ENCODE measurements around the gene OR5AU1. TPM values are rescaled to one million over a fixed set of nuclear protein-coding genes. Genes with fewer than 3 reads are reported as not detected.
A peak's percentile ranks its signal among the peaks of the same experiment; 100 is the strongest.

Gene OR5AU1
- total and polyA plus RNA-seq, 2 of the 13 experiments (the other 11 are each of a cell fraction or from before 2014, with no cell fraction given), result not detected

GRCh38 chr14:21191261-21191808, 35.5 kb upstream of the OR5AU1 start (continued):
- TF ChIP-seq CENPX (CRISPR knock-in tag; IDR thresholded peaks at IDR 0.05), result no peak
- TF ChIP-seq IRX3 (CRISPR knock-in tag; IDR thresholded peaks at IDR 0.05; ENCODE audit: borderline replicate concordance, low read depth), result 0 out of 2 replicates have a peak, but pooled peaks have one; percentile 29
- 0 out of 2 replicates have a peak, but pooled peaks have one; percentile 49 for TF ChIP-seq ZNF724P (CRISPR knock-in tag; IDR thresholded peaks at IDR 0.05; ENCODE audit: borderline replicate concordance)
- TF ChIP-seq MXD4 (CRISPR knock-in tag; IDR thresholded peaks at IDR 0.05), result no peak
- TF ChIP-seq ZNF350 (CRISPR knock-in tag; IDR thresholded peaks at IDR 0.05; ENCODE audit: borderline replicate concordance, low read depth), result peak; percentile 11; the same call in 1 of the 2 replicates
- TF ChIP-seq, protein P1, sequence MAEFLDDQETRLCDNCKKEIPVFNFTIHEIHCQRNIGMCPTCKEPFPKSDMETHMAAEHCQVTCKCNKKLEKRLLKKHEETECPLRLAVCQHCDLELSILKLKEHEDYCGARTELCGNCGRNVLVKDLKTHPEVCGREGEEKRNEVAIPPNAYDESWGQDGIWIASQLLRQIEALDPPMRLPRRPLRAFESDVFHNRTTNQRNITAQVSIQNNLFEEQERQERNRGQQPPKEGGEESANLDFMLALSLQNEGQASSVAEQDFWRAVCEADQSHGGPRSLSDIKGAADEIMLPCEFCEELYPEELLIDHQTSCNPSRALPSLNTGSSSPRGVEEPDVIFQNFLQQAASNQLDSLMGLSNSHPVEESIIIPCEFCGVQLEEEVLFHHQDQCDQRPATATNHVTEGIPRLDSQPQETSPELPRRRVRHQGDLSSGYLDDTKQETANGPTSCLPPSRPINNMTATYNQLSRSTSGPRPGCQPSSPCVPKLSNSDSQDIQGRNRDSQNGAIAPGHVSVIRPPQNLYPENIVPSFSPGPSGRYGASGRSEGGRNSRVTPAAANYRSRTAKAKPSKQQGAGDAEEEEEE (CRISPR knock-in tag; IDR thresholded peaks at IDR 0.05; ENCODE audit: borderline replicate concordance), result no peak
- TF ChIP-seq, protein P2, sequence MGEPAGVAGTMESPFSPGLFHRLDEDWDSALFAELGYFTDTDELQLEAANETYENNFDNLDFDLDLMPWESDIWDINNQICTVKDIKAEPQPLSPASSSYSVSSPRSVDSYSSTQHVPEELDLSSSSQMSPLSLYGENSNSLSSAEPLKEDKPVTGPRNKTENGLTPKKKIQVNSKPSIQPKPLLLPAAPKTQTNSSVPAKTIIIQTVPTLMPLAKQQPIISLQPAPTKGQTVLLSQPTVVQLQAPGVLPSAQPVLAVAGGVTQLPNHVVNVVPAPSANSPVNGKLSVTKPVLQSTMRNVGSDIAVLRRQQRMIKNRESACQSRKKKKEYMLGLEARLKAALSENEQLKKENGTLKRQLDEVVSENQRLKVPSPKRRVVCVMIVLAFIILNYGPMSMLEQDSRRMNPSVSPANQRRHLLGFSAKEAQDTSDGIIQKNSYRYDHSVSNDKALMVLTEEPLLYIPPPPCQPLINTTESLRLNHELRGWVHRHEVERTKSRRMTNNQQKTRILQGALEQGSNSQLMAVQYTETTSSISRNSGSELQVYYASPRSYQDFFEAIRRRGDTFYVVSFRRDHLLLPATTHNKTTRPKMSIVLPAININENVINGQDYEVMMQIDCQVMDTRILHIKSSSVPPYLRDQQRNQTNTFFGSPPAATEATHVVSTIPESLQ (CRISPR knock-in tag; conservative IDR thresholded peaks at IDR 0.05), result no peak
- no peak for TF ChIP-seq ZZZ3 (CRISPR knock-in tag; IDR thresholded peaks at IDR 0.05; ENCODE audit: borderline replicate concordance)
- no peak; the same call in 1 of the 2 replicates for TF ChIP-seq ZNF280D (CRISPR knock-in tag; IDR thresholded peaks at IDR 0.05)
- no peak for TF ChIP-seq ZFP36 (IDR thresholded peaks at IDR 0.05; ENCODE audit: borderline replicate concordance, low read depth, low read length, partially characterized antibody)
- no peak for TF ChIP-seq ZNF781 (CRISPR knock-in tag; IDR thresholded peaks at IDR 0.05; ENCODE audit: borderline replicate concordance, not compliant biosample characterization)
- 0 out of 2 replicates have a peak, but pooled peaks have one; percentile 34 for TF ChIP-seq ZNF224 (CRISPR knock-in tag; IDR thresholded peaks at IDR 0.05)
- no peak for TF ChIP-seq NONO (IDR thresholded peaks at IDR 0.05)
- TF ChIP-seq NONO (CRISPR knock-in tag; conservative IDR thresholded peaks at IDR 0.05), result no peak
- no peak for TF ChIP-seq ZNF256 (CRISPR knock-in tag; conservative IDR thresholded peaks at IDR 0.05)
- no peak for TF ChIP-seq SPEN (CRISPR knock-in tag; IDR thresholded peaks at IDR 0.05; ENCODE audit: low read depth)
- TF ChIP-seq CHD4 (IDR thresholded peaks at IDR 0.05; ENCODE audit: borderline replicate concordance, low read length), result no peak
- TF ChIP-seq NFRKB (IDR thresholded peaks at IDR 0.05), result no peak
- TF ChIP-seq, protein P3, sequence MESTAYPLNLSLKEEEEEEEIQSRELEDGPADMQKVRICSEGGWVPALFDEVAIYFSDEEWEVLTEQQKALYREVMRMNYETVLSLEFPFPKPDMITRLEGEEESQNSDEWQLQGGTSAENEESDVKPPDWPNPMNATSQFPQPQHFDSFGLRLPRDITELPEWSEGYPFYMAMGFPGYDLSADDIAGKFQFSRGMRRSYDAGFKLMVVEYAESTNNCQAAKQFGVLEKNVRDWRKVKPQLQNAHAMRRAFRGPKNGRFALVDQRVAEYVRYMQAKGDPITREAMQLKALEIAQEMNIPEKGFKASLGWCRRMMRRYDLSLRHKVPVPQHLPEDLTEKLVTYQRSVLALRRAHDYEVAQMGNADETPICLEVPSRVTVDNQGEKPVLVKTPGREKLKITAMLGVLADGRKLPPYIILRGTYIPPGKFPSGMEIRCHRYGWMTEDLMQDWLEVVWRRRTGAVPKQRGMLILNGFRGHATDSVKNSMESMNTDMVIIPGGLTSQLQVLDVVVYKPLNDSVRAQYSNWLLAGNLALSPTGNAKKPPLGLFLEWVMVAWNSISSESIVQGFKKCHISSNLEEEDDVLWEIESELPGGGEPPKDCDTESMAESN (CRISPR knock-in tag; conservative IDR thresholded peaks at IDR 0.05), result 0 out of 2 replicates have a peak, but pooled peaks have one; percentile 16
- no peak for TF ChIP-seq ISL2 (CRISPR knock-in tag; IDR thresholded peaks at IDR 0.05)
- TF ChIP-seq WIZ (CRISPR knock-in tag; IDR thresholded peaks at IDR 0.05), result 0 out of 2 replicates have a peak, but pooled peaks have one; percentile 54
